AG09309 (cell line): Measurements from ENCODE around the gene PPP2R1B.

ENCODE experiments used
- DNase-seq: peaks from one replicate; pipeline ENCODE4 v3.0.0-alpha.2; 2010; ENCODE audit warnings: low read depth
- H3K4me3 ChIP-seq: 2 replicates; pipeline ENCODE4 v1.5.1; 2011; ENCODE audit warnings: mild to moderate bottlenecking, low read depth, low read length, moderate library complexity; ENCODE audit not compliant: control insufficient read depth
- TF ChIP-seq, protein P1 (sequence below): IDR thresholded peaks from 2 replicates; pipeline ENCODE4 v1.5.1; 2011; ENCODE audit warnings: mild to moderate bottlenecking, low read depth, low read length, inconsistent platforms; ENCODE audit not compliant: insufficient read depth, control insufficient read depth; ENCODE audit errors: missing control alignments

The PPP2R1B gene

DNA sequence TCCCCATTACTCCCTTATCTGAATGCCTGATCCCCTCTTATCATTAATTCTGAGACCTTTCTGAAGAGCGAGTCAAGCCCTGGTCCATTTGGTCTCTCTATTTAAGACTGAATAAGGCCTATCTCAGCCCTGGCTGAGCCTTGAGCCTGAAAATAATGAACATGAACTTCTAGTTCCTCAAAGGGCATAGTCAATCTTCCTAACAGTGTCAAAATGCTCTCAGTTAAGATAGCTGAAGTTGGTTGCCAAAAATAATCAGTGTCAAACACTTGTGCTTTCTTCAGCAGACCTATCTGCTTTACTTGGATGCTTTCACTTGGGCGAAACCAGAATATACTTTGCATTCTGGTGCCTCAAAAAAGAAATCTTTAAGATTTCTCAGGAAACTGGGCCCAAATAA is 42.6 kb upstream of the PPP2R1B start:
- H3K4me3 ChIP-seq: no peak overlapping the region
- DNase-seq: no peak
- TF ChIP-seq, protein P1, sequence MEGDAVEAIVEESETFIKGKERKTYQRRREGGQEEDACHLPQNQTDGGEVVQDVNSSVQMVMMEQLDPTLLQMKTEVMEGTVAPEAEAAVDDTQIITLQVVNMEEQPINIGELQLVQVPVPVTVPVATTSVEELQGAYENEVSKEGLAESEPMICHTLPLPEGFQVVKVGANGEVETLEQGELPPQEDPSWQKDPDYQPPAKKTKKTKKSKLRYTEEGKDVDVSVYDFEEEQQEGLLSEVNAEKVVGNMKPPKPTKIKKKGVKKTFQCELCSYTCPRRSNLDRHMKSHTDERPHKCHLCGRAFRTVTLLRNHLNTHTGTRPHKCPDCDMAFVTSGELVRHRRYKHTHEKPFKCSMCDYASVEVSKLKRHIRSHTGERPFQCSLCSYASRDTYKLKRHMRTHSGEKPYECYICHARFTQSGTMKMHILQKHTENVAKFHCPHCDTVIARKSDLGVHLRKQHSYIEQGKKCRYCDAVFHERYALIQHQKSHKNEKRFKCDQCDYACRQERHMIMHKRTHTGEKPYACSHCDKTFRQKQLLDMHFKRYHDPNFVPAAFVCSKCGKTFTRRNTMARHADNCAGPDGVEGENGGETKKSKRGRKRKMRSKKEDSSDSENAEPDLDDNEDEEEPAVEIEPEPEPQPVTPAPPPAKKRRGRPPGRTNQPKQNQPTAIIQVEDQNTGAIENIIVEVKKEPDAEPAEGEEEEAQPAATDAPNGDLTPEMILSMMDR: no peak

DNA sequence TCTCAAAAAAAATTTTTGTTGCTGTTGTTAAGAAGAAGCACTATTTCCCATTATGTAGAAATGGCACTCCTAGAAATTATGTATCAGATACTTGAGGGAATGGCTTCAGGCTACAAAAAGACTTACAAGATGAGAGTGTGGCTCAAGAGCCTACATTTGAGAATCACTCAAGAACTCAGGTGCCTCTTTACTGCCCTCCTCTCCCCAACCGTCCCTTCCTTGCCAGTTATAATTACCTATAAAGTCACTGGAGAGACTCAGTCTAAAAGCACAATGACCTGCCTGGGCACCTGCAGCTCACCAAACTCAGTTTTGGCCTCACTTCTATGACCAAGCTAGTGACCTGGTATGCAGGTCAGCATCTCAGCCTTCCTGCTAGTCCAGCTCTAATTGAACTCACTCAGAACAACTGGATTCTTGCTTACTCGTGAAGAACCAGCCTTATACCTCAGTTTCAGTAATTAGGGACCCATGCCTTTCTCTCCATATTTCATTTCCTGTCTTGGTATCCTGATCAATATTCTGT is 41.9 kb upstream of the PPP2R1B start:
- H3K4me3 ChIP-seq: no peak overlapping the region
- DNase-seq: no peak
- TF ChIP-seq, protein P1: no peak

DNA sequence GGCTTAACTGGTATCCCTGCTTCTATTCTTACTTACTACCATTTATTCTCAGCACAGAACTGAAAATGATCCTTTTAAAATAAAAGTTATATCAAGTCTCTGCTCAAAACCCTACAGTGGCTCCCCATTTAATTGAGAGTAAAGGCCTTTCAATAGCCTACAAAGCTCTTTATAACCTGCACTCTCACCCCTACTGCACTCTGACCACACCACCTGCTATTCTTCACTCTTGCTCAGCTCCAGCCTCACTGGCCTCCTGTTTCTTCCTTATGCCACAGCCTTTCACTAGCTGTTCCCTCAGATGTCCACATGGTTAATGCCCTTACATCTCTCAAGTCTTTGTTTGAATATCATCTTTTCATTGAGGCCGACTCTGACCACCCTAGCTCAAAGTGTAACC is 40.9 kb upstream of the PPP2R1B start:
- DNase-seq: no peak
- H3K4me3 ChIP-seq: no peak overlapping the region
- TF ChIP-seq, protein P1: no peak

DNA sequence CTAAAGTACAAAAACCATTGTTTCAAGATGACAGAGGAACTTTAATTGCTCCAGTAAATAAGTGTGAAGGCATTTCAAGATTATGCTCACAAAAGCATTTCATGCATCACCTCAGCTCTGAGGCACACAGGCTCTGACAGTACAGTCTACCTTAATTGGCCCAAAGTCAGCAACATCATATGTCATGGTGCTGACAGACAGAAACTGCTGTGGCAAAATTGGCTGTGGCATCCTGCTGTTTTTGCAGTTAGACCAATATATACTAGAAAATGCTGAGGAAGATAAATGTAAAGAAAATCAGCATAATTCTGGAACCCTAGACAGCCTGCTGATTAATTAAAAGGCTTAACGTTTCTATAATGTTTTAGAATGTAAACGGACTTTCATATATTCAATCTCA is 34.9 kb upstream of the PPP2R1B start:
- H3K4me3 ChIP-seq: no peak overlapping the region
- TF ChIP-seq, protein P1: no peak
- DNase-seq: no peak

DNA sequence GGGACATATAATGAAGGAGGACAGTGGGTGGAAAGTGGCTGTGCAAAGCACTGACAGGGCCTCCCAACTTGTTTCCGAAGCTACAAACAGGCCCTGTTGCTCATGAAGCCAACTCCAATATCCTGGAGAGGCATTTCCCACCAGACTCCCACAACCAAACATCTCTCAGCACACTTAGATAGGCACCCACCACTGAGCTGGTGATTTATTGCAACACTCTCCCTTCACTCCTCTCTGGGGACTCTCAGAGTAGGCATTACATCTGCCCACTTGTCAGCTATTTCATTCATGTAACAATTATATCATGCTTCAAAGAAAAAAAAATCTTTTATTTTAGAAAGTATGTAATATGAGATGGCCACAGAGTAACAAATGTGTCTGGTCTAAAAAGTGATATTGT is 32.1 kb upstream of the PPP2R1B start:
- TF ChIP-seq, protein P1: no peak
- no peak overlapping the region for H3K4me3 ChIP-seq
- no peak for DNase-seq

DNA sequence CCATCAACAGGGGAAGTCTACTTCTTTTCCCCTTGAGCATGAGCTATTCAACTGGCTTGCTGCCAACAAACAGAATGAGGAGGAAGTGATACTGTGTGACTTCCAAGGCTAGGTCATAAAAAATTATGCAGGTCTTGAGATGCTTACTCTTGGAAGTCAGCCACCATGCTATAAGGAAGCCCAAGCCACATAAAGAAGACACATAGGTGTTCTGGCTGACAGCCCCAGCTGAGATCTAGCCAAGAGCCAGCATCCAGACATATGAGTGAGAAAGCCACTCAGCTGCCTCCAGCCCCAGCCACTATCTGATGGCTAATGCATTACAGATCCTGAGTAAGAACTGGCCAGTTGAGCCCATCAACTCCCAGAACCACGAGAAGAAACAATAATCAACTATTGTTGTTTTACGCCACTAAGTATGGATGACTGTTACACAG is 31.0 kb upstream of the PPP2R1B start:
- TF ChIP-seq, protein P1: no peak
- H3K4me3 ChIP-seq: no peak overlapping the region
- no peak for DNase-seq

DNA sequence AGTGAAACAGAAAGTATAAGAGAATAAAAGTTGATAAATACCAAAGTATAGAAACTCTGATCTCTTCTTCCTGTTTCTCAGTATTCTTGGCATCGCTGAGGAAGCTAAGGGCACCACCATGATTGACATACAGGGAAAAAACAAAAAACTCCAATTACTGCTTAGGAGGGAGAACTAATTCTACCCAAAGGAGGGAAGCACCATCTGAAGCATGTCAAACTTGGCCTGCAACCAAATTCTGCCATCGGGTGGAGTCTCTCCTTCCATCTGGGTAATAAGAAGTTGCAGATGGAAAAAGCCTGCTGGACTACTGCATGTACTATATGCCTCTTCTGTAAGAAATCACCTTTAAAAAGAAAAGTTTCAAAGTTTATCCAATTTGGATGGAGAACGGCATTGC is 30.5 kb upstream of the PPP2R1B start:
- no peak overlapping the region for H3K4me3 ChIP-seq
- no peak for DNase-seq
- TF ChIP-seq, protein P1: no peak
